Measurements from ENCODE around the gene TNNC1. TPM values are rescaled to one million over a fixed set of nuclear protein-coding genes. Genes with fewer than 3 reads are reported as not detected.

Gene TNNC1
- total RNA-seq, 1 donor = 1.4 TPM

DNA sequence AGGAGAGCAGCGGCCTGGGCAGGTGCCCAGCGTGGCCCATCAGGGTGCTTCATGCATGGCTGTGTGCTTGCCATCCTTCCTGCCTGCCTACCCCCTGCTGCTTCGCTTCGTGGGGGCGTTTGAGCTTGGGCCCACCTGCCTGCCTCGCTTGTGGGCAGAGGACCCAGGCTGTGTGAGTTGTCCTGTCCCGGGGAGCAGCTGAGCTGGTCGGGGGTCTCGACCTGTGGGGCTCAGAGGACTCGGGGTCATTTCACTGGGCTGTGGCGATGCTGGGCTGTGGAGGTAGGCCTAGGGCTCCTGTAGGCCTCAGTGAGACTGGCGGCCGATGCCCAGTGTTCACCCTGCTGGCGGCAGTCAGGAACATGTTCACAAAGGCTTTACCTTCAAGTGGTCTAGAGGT lies 29.2 kb upstream of the TNNC1 start:
- TF ChIP-seq, protein P1, sequence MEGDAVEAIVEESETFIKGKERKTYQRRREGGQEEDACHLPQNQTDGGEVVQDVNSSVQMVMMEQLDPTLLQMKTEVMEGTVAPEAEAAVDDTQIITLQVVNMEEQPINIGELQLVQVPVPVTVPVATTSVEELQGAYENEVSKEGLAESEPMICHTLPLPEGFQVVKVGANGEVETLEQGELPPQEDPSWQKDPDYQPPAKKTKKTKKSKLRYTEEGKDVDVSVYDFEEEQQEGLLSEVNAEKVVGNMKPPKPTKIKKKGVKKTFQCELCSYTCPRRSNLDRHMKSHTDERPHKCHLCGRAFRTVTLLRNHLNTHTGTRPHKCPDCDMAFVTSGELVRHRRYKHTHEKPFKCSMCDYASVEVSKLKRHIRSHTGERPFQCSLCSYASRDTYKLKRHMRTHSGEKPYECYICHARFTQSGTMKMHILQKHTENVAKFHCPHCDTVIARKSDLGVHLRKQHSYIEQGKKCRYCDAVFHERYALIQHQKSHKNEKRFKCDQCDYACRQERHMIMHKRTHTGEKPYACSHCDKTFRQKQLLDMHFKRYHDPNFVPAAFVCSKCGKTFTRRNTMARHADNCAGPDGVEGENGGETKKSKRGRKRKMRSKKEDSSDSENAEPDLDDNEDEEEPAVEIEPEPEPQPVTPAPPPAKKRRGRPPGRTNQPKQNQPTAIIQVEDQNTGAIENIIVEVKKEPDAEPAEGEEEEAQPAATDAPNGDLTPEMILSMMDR (IDR thresholded peaks at IDR 0.05; ENCODE audit: insufficient read depth, low read length) = no peak
- no peak overlapping the region for H3K4me3 ChIP-seq (ENCODE audit: low read depth, low read length)
- no peak for DNase-seq (ENCODE audit: low read depth)

GRCh38 chr3:52481819-52482521 lies 28.1 kb upstream of the TNNC1 start:
- H3K4me3 ChIP-seq (ENCODE audit: low read depth, low read length) = no peak overlapping the region
- TF ChIP-seq, protein P1 (IDR thresholded peaks at IDR 0.05; ENCODE audit: insufficient read depth, low read length) = peak; percentile 42
- no peak for DNase-seq (ENCODE audit: low read depth)

DNA sequence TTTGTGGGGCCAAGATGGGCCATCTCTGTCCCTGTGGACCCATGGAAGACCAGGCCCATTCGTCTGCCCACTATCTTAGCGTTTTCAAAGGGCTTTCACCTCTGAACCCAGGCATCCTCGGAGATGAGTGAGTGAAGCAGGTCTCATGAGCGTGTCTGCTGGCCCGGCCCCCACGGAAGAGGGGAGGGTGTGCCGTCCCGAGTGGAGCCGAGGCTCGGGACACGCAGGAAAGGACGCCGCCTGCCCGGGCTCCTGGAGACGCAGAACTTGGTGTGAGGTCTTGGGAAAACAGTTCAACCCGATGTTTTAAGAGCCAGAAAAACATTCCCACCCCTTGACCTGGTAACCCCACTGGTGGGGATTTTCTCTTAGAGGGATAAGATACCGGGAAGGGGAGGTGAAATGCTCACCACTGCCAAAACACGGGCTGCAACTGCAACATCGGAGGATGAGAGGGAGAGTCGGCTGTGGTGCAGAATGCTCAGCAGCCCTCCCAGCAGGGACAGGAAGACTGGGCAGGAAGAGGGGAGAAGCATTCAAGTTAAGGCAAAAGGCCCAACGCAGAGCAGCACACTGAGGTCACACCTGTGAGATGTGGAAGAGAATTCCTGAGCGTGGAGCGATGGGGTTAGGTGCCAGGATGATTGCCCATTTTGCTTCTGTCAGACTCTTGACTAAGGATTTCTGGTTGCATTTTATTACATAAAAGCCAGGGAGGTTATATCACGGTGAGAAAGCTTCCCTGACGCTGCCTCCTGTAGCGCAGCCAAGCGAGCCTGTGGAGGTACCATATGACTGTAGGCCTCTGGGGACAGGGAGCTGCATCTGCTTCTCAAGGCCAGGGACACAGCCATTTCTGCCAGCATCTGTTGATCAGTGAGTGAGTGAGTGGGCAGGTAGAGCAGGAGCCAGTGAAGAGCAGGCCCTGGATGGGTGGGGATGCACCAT lies 27.2 kb upstream of the TNNC1 start:
- TF ChIP-seq, protein P1 (IDR thresholded peaks at IDR 0.05; ENCODE audit: insufficient read depth, low read length) = no peak
- DNase-seq (ENCODE audit: low read depth) = no peak
- no peak overlapping the region for H3K4me3 ChIP-seq (ENCODE audit: low read depth, low read length)

DNA sequence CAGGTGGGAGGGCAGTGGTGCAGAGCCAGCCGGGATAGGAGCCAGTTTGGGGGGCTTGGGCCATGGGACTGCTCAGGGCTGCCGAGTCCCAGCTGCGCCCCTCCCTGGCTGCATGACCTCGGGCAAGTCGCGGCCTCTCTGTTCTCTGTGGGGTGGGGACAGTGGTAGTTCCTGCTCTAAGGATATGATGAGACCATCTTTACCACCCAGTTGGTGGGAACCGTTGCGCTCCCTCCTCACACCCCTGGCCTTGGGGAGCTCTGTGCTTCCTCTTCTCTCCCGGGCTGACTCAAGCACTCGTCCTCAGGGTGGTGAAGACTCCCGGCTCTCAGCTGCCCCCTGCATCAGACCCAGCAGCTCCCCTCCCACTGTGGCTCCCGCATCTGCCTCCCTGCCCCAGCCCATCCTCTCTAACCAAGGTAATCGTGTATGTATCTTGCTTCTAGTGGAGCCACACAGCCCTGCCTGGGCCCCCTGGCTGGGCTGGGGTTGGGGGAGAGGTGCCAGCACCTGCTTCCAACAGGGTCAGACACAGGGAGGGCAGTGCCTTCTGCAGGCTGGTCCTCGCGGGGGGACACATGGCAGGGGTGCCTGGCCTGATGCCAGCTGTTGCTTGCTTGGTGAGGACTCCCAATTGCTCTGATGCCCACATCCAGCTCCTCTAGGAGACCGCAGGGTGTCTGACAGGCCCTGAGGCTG lies 26.2 kb upstream of the TNNC1 start:
- H3K4me3 ChIP-seq (ENCODE audit: low read depth, low read length) = no peak overlapping the region
- no peak for DNase-seq (ENCODE audit: low read depth)
- TF ChIP-seq, protein P1 (IDR thresholded peaks at IDR 0.05; ENCODE audit: insufficient read depth, low read length) = no peak

DNA sequence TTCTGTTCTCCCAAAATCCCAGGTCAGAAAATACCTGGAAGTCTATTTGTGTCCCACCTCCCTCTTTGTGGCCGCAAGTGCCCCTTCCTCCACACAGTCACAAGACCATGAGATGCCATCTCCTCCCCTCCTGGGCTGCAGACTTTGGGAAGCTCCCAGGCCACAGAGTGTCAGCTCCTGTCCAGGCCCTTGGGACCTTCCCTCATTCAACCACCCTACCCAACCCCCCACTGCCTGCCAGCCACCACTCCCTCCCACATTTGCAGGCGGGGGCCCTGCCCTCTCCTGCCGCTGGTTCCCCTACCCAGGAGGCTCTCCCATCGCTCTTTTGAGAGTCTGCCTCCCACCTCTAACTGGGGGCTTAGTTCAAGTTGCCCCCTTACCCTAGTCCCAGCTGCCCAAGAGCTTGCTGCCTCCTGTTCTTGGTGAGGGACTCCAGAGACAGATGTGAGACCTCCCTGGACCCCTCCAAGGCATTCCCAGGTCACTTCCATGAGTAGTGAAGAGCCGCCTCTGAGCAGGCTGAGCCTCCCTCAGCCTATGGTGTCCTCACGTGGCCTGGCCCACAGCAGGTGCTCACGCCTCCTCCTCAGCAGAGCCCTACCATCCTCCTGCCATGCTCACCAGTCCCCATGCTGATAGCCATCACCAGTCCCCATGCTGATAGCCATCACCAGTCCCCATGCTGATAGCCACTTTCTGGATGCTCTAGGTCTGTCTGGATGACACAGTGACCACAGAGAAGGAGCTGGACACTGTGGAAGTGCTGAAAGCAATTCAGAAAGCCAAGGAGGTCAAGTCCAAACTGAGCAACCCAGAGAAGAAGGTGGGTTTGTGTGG lies 25.4 kb upstream of the TNNC1 start:
- no peak overlapping the region for H3K4me3 ChIP-seq (ENCODE audit: low read depth, low read length)

More for the DNA sequence above, 25.4 kb upstream of the TNNC1 start:
- DNase-seq (ENCODE audit: low read depth) = no peak
- TF ChIP-seq, protein P1 (IDR thresholded peaks at IDR 0.05; ENCODE audit: insufficient read depth, low read length) = no peak

All from fibroblast of the aortic adventitia (primary cell).